Islet precursor cell (in vitro differentiated cells): ENCODE results near the gene OXCT1.
A peak's percentile ranks its signal among the peaks of the same experiment; 100 is the strongest.
"Not testable (repeated sequence)": the region's sequence is repeated elsewhere in the genome, so short reads cannot be mapped to it uniquely, and the experiment has no call there.

Experiments
- DNase-seq: peaks from one replicate; pipeline ENCODE4 v3.0.0-alpha.2; 2018

The OXCT1 gene

GRCh38 chr5:41871852-41872251, 1.6 kb upstream of the OXCT1 start:
- no peak for DNase-seq

- no peak for DNase-seq
Observed at GRCh38 chr5:41870627-41871048, 413 bp upstream of the OXCT1 start.

- peak; percentile 77 for DNase-seq
Observed at GRCh38 chr5:41869151-41869723, 988 bp downstream of the OXCT1 start.

GRCh38 chr5:41863871-41864486, 6.2 kb downstream of the OXCT1 start:
- no peak for DNase-seq

DNA sequence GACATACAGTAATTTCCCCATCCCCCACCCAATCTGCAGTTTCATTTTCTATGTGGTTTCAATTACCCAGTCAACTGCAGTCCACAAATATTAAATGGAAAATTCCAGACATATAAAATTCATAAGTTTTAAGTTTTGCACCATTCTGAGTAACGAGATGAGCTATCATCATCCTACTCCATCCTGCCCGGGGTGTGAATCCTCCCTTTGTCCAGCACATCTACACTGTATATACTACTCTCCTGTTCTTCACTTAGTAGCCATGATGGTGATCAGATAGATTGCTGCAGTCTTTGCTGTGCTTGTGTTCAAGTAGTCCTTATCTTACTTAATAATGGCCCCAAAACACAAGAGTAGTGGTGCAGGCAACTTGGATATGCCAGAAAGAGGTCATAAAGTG, 11.3 kb downstream of the OXCT1 start:
- no peak for DNase-seq

- DNase-seq, result no peak
Observed at GRCh38 chr5:41857989-41858388, 12.2 kb downstream of the OXCT1 start.

DNA sequence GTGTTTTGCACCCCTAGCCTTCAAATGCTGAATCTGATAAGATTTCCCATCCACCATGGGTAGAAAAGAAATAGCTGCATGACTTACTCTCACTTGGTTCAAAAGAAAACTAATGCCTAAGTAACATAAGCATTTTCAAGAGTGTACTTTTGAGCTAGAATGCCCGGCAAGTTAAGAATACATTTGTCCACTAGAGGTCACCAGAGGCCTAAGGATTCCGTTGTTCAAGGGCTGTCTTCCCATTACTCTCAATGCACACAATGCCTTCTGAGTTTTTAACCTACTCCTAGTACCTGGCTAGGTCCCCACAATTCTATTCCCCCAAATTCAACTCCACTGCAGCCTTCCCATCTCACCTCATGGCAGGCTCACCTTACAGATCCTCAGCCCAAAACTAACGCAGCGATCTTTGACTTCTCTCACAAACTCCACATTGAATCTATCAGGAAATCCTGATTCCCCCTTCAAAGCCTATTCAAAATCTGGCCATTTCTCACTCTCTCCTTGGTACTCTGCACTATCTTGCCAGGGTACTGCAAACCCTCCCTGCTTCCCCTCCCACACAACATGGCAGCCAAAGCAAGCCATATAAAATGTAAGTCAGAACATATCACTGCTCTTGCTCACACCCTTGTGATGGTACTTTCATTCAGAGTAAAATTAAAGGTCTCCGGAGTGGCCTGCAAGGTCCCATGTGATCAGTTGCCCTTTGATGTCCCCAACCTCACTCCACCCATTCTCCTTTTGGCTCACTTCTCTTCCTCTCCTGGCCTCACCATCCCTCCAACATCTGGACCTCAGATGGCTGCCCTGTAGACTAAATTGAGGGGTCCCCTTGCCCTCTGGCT, 13.4 kb downstream of the OXCT1 start:
- peak; percentile 65 for DNase-seq

DNA sequence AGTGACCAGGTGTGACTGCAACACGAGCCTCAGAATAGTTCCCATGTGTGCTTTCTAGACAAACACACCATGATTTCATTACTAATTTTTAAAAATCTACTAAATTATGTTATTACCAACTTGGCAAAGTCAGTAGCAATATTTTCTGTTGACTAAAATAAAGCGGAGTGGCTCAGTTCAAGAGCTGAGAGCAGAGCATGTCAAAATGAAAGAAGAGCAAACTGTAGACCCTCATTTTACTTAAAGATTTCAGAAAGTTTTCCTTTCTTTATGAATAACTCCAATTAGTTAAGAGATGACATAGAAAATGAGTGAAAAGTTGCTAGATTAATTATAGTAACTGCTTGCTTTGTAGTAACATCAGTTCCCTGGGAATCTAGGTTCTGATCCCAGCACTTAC, 17.9 kb downstream of the OXCT1 start:
- no peak for DNase-seq

- no peak for DNase-seq
Observed at GRCh38 chr5:41851116-41851515, 19.1 kb downstream of the OXCT1 start.

GRCh38 chr5:41848983-41849382, 21.2 kb downstream of the OXCT1 start:
- DNase-seq, result no peak

DNA sequence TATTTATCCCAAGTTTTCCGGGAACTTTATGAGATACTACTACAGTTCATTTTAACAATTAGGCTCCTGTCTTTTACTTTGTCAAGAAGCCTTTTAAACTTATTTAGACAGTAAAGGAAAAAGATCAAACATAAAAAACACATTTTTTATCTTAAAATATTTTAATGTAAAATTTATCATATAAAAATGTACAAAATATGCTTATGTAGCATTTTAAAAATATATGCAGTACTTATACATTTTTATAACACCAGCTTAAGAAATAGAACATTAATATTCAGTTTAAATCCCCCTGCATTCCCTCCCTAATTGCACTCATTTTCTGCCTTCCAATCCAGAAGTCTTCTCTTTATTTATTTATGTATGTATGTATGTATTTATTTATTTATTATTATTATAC, 24.5 kb downstream of the OXCT1 start:
- DNase-seq, result not testable (repeated sequence)

DNA sequence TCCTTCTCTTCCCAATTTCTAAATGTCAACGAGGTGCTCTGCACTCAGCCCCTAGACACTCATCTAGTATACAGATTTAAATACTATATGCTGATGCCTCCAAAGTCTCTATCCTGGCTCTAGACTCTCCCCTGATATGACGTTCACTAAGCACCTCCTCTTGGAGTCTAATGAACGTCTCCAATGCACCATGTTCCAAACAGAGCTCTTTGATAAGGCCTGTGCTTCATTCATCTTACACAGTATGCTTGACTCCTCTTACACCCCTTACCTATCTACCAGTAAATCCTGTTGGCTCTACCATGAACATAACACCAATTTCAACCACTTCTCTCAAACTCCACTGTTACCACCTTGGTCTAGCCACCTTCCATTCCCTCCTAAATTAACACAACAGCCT, 25.7 kb downstream of the OXCT1 start:
- DNase-seq, result no peak

DNA sequence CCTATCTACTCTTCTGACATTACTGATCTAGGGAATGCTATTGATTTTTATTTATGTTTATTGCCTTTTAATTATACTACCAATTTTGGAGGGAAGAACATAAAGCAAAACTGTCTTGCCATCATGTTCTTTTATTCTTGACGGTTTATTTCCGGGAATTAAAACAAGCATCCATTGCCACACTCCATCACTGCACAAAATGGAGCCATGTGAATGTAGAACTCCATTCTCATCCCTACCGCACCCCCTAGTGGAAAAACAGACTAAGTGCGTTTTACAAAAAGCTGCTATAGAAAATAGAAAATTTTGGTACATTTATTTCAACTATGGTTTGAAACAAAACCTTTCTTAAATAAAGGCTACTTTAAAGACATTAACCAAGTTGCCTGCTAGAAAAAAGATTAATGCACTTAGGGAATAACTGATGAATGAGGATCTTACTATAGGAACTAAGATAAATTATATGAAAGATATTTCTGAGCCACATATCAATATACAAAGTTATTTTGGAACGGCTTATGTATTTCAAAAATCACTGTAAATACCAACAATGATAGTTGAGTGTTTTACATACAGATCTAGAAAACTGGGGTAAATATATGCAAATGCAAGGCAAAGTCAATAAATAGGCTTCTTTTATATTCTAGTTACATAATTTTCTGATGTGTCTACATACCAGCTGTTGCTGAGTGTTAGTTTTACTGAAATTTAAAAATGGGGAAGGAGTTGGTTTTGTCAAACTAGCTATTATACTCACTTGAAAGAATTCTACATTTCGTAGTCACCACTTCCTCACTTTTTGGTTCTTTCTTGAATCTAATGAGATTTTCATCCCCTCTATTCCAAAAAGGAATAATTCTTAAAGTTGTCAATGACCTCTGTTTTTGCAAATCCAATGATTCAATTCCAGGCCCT, 26.5 kb downstream of the OXCT1 start:
- no peak for DNase-seq

- DNase-seq, result no peak
Observed at GRCh38 chr5:41842777-41843176, 27.4 kb downstream of the OXCT1 start.

GRCh38 chr5:41841325-41841724, 28.9 kb downstream of the OXCT1 start:
- DNase-seq, result no peak

DNA sequence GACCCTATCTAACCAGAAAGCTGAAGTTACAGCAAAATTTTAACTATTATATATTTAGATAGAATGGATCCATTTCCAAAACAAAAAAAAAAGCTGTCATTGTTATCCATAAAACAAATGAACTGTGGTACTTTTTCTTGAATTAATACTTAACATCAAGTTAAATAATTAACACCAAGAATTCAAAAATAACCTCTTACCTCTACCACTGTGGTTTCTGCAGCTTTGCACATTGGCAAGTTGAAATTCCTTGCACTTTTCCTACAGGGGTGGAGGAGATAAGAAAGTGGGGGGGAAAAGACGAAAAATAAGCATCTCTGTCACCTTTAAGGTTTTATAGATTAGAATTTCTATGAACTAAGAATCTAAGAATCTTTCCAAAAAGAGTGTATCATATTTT, 30.0 kb downstream of the OXCT1 start:
- no peak for DNase-seq

- no peak for DNase-seq
Observed at GRCh38 chr5:41837793-41838192, 32.4 kb downstream of the OXCT1 start.

DNA sequence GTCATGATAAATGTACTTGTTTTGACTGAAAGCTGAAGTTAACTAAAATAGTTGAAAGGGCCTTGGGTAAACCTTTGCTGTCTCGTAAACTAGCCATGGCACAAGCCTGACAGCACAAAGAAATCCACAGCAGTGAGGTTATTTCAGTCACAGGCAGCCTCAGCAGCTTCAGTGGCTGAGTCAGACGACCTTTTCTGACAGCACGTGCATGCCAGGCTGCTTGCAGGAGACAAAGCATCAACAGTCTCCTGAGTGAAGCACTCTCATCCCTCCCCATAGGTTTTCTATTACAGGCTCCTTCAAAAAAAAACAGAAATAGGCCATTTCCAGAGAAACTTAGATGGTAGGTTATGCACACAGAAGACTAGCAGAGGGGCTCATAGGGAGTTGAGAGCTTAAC, 34.6 kb downstream of the OXCT1 start:
- peak; percentile 94 for DNase-seq

DNA sequence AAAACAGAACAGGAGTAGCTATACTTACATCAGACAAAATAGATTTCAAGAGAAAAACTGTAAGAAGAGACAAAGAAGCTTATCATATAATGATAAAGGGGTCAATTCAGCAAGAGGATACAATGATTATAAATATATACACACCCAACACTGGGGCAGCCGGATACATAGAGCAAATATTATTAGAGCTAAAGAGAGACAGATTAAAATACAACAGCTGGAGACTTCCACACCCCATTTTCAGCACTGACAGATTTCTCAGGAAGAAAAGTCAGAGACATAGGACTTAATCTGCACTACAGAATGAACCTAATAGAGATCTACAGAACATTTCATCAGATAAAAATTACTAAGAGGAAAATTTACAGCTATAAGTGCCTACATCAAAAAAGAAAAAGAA, 35.7 kb downstream of the OXCT1 start:
- DNase-seq, result no peak

- no peak for DNase-seq
Observed at GRCh38 chr5:41832430-41832829, 37.8 kb downstream of the OXCT1 start.

DNA sequence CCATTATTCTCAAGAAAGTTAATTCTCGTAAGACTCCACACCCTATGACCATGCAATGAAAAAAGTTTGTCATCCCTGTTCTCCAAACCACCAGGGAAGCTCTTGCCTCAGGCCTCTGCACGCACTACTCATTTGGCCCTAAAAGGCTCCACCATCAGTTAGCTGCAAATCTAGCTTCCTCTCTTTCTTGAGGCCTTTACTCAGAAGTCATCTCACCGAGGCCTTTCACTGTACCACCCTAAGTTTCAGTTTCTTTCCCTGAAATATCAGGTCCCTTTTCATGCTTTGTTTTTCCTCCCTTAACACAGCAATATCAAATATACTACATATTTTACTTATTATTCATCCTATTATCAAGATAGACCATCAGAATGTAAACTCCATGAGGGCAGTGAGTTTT, 39.1 kb downstream of the OXCT1 start:
- no peak for DNase-seq

GRCh38 chr5:41827792-41828191, 42.4 kb downstream of the OXCT1 start:
- no peak for DNase-seq

- no peak for DNase-seq
Observed at GRCh38 chr5:41822036-41822435, 48.2 kb downstream of the OXCT1 start.
